NCI-H2227 treated with DMSO at 0.1 percent for 48 hours (cell line): ENCODE data around the gene AOAH.
"Not testable (repeated sequence)": the region's sequence is repeated elsewhere in the genome, so short reads cannot be mapped to it uniquely, and the experiment has no call there.

Source experiments
- DNase-seq: peaks from one replicate; lab custom pipeline; 2025; lab: John Stamatoyannopoulos, UW

The AOAH gene

DNA sequence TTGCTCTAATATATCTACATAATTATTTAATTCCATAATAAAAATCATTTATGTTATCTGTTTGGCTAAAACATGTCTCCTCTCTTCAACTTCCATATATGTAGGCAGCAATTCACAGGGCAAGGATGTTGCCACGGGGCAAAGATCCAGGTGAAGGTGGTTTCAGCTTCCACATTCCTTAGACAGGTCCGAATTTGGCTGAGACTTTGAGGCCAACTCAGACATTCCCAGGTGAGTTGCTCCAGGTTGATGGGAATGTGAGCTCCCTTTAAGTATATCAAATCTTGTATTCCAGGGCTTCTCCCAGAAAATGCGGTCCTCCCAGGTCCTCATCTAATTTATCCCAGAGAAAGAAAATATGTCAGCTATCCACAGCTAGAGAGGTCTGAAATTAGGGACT, 15.1 kb upstream of the AOAH start:
- DNase-seq: no peak

DNA sequence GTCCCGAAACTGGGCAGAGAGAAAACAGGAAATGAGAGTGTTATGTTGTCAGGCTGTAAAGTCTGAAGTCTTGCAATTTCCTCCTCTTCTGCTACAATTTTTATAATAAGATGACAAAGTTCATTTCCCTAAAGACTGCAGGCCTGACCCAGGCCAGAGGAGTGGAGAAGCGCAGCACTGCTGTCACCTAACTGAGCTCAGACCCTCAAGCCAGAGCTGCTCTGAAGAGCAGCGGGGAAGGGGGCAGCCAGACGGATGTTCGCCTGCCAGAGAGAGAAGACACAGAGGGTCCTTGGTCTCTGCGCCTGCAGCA, 12.6 kb upstream of the AOAH start:
- no peak for DNase-seq

DNA sequence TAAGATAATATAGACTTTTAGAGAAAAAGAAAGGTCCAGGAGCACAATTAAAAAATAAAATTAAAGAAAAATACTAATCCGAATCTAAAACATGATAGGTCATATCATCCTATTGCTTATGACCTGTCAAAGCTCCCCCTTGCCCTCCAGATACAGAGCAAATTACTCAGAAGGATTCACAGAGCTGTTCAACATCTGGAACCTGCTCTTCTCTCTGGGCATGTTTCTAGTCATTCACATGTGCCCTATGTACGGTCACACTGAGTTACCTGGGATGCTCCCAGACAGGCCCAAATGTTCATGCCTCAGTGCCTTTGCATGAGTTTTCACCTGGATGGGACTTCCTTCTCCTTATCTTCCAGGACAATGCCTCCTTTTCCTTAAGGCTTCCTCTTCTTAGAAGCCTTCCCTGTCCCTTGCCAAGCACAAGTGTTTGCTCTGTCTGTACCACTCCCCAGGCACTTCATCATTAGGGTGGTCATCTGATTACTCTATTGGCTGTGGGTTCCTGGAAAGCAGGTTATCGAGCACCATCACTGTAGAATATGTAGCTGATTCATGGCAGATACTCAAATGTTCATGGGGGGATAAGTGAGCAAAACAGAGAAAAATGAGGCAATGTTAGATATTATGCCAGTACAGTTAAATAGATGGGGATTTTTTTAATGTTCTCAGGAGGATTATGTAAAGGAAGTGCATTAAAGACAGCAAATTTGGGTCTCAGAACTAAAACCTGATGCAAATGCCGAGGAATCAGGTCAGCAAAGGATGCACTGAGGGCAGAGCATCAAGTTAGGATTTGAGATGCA, 12.0 kb upstream of the AOAH start:
- no peak for DNase-seq

DNA sequence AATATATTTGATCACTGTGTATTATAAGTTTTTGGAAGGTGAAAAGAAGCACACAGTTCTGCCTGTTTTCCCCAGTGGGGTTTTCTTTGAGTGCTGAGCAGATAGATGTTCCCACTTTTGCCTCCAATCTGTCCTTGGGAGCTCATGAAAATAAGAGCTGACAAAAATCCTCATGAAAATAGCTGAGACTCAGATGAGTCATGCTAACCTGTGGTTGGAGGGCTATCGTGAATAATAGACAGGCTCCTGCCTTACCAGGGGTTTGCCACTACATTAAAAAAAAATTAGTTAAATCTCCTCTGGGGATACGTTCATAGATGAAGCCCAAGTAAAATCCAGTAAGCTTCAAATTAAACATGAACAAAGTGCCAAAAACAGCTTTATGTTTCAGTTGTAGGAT, 10.9 kb upstream of the AOAH start:
- DNase-seq: no peak

DNA sequence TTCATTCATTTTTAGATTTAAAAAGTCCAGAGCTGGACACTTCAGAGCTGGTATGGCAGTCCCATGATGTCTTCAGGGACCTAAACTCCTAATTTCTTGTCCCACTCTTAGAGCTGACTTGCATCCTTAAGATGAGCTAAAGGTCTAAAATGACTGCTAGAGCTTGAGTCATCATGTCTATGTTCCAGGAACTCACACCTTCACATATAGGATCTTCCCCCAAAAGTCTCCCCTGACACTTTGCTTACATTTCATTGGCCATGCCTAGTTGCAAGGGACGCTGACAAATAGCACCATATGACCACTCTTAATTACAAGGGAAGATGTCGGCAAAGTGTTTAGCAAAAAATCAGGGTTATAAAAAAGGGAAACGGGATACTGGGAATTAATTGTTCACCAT, 10.4 kb upstream of the AOAH start:
- no peak for DNase-seq

DNA sequence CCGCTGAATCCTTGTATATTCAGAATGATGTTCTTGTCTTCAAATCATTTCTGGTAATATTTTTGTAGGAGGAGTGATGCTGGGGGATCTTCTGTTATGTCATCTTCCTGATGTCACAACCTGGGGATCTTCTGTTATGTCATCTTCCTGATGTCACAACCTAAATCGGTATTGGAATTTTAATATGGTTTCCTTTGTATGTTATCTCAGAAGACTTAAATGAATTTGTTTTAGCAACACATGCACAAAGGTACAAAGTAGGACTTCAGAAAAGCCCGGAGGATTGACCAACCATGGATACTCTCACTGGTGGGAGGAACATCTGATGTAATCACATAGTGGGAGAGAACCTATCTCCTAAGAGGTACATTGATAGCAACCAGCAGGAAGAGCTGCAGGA, 9.1 kb upstream of the AOAH start:
- DNase-seq: no peak

DNA sequence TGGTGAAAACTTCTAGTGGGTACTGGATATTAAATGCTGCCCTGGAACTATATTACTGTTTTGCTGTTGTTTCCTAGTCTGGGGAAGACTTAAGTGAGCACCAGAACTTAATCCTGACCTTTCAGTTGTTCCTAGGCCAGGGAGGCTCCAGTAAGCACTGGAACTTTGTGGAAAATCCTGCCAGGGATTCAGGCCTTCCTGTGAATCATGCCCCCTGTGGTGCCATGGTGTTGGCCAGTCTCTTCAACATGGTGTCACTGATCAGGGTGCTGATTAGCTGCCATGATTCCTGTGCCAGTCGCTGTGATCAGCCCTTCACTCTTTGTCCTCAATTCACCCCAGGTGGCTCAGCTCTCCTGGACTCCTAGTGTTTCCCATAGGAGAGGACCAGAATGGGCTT, 8.5 kb upstream of the AOAH start:
- DNase-seq: no peak

DNA sequence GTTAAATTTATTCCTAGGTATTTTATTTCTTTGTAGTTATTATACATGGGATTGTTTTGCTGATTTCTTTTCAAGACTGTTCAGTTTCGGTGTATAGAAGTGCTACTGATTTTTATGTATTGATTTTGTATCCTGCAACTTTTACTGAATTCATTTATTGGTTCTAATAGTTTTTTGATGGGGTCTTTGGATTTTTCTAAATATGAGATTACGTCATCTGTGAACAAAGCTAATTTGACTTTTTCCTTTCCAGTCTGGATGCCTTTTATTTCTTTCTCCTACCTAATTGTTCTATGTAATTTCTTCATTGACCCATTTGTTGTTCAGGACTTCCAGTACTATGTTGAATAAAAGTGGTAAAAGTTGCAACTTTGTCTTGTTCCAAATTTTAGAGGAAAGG, 5.8 kb upstream of the AOAH start:
- no peak for DNase-seq

DNA sequence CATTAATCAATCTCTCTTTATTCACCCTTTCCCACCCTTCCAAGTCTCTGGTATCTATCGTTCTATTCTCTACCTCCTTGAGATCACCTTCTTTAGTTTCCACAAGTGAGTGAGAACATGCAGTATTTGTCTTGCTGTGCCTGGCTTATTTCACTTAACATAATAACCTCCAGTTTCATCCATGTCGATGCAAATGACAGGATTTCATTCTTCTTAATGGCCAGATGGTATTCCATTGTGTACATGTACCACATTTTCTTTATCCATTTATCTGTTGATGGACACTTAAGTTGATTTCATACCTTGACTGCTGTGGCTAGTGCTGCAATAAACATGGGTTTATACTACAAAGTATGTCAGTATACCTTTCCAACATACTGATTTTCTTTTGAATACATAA, 3.8 kb upstream of the AOAH start:
- no peak for DNase-seq

DNA sequence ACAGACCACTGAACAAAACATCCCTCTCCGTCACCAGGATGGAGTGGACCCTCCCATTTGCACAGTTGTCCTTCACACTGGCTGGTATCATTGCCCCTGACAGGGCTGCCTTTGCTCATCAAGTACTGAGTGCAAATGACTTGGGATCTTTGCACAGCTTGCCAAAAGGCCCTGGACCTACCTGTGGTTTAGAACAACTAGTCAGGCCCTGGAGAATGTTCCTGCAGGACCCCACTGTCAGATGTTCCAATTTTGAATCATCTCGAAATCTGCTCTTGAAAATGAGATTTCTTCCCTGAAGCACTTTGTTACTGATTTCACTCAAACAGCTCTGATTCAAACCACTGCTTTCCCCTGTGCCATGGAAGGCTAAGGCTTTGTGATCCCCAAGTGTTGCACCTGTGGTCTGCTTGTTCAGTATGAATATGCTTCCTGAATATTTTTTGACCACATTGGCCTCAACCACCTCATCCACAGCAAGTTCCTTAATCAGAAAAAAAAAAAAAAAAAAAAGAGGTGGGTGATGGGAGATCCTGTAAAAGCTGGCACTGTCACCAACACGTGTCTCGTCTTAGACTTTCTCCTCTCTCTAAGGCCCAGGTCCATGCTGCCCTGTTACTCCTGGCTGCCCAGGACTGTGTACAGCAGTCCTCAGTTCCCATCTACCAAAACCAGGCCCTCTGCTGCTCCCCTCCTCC, 2.7 kb upstream of the AOAH start:
- no peak for DNase-seq

DNA sequence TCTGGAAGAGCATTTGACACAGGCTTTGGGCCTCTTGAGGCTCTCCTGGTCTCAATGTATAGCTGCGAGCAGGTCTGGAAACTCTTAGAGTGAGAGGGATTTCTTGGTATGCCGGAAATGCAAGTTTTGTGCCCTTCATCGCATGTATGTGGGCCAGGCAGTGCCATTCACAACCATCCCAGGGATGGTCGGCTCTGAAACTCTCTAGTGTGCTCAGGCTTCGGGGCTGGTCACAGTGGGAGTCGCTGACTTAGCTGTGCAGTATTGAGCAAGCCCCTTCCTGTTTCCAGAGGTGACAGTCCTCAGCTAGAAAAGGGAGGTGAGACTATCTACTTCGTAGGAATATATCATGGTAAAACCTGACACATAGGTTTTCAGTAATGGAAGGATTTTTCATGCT, 2.0 kb upstream of the AOAH start:
- DNase-seq: no peak

DNA sequence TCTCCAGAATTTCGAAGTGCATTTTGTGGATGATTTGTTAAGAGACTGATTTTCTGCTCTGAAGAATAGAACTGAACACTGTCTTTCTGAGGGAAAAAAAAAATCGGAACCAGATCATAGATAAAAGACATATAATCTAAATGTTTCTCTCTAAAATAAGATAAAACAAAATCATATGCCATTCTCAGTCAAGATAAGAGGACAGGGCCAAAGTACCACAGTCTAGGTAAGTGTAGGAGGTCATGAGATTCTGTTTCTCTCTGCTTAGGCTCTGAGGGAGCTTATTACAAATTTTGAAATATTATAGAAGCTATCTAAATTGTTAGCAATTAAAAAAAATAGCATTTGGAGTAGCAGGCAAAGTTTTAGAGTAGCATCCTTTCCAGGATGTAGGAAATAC, 702 bp upstream of the AOAH start:
- DNase-seq: no peak

DNA sequence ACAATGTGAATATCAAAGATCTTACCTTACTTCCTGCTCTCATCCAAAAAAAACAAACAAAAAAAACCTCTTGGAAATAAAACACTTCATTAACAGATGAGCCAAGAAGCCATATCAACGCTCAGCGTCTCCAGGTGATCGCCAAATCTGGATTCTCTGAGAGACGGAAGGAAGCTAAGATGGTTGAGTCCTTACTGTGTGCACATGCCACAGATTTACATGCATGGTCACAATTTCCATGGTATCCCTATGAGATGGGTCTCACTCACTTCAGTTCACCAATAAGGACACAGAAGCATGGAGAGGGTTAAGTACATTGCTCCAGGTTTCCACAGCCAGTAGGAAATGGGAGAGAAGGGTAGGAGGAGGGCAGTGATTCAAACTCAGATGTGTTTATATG, 1.0 kb downstream of the AOAH start:
- DNase-seq: no peak

DNA sequence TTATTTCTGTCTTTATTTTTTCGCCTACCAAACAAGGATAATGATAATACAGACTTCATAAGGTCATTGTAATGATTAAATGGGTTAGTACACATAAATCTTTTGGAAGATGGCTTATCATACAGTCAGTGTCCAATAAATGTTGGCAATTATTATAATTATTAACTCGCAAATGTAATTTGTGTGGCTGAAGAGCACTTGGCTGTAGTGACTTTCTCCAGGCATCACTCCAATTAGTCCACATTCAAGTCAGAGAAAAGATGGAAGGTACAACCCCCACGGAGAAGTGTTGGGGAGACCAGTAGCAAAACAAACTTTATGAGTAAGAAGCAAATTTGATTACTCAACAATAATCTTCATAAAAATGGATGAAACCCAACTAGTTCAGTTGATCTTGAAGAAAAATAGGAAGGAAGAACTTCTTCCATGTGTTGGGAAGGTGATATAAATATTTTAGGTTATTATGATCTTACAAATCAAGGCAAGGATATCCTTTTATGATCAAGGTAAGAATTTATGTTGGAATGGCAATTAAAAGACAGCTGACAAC, 5.1 kb downstream of the AOAH start:
- DNase-seq: no peak

DNA sequence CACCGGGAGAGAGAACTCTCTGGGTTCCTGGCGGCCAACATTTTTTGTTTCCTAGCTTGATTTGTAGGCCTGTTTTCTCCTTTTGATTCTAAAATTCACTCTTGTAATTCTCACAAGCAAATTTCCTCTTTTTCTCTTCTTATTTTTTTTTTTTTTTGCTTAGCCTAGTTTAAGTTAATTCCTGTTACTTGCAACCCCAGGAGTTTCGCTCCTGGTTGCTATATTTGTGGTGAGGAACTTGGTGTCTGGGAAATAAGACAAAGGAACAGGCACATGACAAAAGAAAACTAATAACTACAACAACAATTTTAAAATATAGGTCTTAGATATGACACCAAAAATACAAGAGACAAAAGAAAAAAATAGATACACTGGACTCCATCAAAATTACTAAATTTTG, 6.7 kb downstream of the AOAH start:
- DNase-seq: no peak

DNA sequence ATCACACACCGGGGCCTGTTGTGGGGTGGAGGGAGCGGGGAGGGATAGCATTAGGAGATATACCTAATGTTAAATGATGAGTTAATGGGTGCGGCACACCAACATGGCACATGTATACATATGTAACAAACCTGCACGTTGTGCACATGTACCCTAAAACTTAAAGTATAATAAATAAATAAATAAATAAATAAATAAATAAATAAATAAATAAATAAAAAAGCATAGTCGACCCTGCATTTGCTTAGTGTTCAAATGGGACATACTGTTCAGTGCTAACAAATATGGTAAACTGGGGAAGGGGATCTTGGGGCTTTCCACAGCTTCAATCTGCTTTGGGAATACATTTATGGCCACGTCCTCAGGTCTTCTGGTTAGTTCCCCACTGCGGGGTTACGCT, 7.5 kb downstream of the AOAH start:
- not testable (repeated sequence) for DNase-seq

DNA sequence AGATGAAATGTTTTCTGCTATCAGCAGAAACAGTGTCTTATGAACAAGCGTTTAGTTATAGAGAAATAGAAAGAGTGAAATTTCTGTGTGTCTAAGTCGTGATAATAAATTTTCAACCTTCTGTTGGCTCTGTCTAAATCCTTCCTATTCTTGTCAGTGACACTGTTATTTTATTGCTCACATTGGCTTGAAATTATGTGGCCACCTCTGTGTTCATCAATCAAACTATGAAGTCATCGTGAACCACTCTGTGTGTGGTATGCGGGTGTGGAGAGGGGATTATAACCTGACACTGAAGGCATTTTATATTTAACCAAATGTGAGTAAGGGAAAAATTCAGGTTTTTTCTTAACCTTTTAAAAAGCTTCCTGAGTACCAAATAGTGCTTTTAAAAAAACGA, 12.3 kb downstream of the AOAH start:
- no peak for DNase-seq

DNA sequence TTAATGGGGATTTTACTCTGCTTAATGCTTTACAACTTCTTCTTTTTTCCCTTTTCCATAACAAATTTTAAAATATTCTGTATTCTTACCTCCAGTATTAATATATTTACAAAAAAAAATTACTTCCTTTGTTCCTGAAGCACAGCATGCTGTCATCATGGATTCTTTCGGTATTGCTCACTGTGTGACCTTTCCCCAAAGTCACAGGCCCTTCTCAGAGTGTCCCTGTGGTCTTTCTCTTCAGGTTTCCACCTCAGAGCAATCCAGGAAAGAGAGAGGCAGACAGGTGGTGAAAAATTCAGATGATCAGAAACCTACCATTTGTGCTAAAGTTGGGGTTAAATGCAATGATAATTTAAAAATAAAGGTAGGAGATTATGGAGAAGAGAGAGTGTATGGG, 13.0 kb downstream of the AOAH start:
- DNase-seq: no peak

DNA sequence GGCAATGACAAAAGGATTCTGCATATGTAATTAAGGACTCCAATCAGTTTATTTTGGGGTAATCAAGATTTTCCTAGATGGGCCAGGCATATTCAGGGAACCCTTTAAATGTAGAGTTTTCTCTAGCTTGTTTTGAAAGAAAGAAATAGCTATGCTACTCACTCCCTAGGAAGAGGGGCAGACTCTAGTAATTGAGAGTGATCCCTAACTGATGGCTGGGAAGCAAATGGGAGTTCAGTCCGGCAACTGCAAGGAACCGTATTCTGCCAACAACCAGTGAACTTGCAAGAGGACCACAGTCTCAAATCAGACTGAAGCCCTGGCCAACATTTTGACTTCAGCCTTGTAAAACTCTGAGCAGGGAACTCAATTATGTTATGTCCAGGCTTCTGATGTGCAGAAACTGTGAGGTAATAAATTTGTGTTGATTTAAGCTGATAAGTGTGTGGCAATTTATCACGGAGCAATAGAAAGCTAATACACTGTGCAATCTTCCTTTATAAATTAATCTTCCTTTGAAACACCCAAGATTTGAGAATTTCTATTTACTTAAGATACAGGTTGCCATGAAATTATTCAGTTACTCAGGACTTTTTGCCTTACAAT, 14.0 kb downstream of the AOAH start:
- DNase-seq: no peak

DNA sequence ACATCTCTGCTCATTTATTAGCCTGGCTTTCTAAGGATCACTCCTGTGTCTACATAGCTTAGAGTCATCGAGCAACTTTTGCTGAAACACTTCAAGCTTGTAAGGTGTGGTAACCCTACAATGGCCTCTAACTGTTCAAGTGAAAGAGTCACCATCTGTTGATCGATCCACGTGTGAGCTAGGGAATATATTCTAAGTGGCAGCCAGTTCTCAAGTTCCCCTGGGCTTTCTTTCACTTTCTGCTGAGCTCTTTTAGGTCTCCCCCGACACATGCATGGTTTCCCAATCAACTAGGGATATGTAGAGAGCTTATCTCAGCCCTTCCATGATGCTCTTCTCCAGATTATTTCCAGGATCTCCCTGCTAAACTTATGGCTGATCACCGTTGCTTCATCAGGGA, 15.5 kb downstream of the AOAH start:
- DNase-seq: no peak

DNA sequence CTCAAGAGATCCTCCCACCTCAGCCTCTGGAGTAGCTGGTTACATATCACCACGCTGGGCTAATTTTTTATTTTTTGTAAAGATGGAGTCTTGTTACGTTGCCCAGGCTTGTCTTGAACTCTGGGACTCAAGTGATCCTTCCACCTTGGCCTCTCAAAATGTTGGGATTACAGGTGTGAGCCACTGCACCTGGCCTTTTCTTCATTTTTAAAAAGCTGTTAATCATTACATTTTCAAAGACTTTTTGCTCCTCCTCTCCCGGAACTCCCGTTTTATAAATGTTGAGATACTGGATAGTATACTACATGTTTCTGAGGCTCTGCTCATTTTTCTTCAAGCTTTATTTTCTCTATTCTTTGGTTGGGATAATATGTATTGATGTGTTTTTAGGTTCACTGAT, 16.4 kb downstream of the AOAH start:
- DNase-seq: no peak

DNA sequence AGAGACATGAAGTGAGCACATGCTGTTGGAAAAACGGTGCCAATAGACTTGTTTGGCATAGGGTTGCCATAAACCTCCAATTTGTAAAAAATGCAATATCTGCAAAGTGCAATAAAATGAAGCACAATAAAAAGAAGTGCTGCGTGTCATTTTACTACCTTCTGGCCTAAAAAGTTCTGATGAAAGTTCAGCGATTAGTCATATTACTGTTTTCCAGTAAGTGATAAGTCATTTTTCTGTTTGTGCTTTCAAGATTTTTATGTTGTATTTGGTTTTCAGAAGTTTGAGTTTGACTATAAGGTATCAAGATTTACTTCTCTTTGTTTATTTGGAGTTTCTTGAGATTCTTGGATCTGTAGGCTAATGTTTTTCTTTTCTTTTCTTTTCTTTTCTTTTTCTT, 16.8 kb downstream of the AOAH start:
- no peak for DNase-seq

DNA sequence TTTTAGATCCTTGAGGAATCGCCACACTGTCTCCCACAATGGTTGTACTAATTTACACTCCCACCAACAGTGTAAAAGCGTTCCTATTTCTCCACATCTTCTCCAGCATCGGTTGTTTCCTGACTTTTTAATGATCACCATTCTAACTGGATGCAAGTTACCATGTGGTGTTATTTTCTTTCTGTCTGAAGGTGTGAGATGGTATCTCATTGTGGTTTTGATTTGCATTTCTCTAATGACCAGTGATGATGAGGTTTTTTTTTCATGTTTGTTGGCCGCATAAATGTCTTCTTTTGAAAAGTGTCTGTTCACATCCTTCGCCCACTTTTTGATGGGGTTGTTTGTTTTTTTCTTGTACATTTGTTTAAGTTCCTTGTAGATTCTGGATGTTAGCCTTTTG, 20.4 kb downstream of the AOAH start:
- not testable (repeated sequence) for DNase-seq
